CD4-positive, alpha-beta T cell treated with Interleukin-15 for 1 hour (primary cell): ENCODE data around the gene GFRA1.

Experiments
- DNase-seq: peaks from one replicate; pipeline ENCODE4 v3.0.0-alpha.2; 2020

The GFRA1 gene

GRCh38 chr10:116015583-116016333 lies 257.2 kb downstream of the GFRA1 start:
- no peak for DNase-seq

DNA sequence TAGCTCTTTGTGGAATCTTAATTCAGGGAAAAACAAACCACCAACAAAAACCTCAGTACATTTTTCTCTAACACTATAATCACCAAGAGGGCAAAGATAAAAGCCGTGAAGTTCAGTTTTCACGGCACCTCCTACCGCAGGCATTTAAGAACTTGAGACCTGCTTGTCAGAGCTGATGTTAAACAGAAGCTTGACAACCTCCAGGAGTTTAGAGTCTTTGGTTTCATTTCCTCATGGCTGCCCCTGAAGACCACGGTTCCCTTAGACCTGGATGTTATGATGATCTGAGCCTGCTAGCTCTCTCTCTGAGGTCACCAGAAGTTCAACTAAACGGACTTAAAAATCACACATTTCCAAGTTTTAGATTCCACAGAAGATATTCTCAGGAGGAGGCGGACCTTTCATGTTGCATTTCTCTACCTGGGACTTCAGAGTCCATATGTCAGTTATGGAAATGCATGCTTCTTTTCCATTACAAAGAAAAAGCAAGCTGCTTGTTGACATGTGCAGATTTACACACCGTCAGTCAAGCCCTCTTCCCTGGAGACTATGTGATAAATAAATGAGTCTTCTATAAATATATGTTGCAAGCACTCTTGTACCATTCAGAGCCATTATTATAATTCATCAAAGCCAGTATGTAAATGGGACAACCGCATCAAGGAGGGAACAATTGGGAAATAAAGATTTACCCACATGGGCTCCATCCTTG lies 258.0 kb downstream of the GFRA1 start:
- no peak for DNase-seq

DNA sequence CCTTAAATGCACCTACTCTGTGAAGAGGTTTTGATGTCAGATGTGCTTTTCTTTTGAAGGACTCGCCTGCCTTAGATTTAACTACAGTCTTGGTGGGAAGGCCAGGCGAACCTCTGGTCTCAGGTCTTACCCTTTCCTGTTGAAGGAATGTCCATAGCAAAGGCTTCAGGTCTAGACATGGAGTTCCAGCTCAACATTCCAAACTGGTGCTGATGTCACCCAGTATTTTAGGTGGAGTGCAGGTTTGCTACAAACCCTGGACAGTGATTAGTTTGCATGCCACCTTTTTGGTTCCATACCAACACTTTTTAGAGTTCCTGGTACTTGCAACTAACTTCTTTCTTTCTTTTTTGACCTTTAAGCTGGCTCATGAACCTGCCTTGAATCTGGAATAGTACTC lies 258.7 kb downstream of the GFRA1 start:
- DNase-seq, result no peak

DNA sequence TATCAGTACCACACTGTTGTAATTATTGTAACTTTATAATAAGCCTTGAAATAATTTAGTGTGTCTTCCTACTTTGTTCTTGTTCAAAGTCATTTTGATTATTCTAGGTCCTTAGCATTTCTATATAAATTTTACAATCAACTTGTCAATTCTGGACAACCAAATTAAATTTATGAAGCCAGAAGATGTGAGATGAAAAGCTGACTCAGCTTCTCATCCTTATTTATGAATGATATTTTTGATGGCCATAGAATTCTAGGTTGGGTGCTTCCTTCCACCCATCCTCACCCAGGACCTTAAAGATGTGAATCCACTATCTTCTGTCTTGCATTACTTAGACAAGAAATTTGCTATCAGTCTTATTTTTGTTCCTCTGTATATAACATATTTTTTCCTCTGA lies 261.1 kb downstream of the GFRA1 start:
- no peak for DNase-seq

GRCh38 chr10:116007256-116007891 lies 265.6 kb downstream of the GFRA1 start:
- no peak for DNase-seq
